ENCODE results near the gene MAT2B.

The MAT2B gene

DNA sequence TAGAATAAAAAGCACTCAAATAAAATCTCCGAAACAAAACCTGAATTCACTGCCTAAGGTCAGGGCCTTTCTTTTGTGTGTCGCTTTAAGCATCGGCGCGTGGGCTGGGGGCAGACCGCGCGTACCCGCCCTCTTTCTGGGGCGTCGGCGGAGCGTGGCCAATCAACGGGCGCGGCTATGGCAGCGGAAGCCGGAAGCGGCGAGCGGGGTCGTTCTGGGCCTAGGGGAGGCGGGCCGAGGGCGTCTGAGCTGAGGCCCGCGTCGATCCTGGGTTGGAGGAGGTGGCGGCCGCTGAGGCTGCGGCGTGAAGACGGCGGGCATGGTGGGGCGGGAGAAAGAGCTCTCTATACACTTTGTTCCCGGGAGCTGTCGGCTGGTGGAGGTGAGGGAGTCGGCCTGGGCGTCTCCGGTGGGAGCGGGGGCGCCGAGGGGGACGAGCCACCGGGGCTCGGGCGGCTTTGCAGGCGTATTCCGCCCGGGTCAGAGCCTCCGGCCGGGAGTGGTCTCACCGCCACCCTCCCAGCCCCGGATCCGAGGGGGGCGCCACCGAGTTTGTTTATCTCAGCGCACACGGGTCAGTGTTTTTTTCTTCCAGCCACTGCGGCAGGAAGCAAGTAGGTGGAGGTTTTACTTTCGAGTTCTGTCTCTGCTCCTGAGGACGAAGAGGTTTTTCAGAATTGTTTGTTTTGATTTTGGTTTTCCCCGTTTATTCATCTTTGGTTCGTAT lies at the start of gene MAT2B:
Gene MAT2B, plus strand, starts transcription at position 252 of the 727 bp plus-strand sequence. Its CDS starts 68 bp downstream, at position 320.
- peak; percentile 87 for DNase-seq (ENCODE audit: low read depth, low spot score)

DNA sequence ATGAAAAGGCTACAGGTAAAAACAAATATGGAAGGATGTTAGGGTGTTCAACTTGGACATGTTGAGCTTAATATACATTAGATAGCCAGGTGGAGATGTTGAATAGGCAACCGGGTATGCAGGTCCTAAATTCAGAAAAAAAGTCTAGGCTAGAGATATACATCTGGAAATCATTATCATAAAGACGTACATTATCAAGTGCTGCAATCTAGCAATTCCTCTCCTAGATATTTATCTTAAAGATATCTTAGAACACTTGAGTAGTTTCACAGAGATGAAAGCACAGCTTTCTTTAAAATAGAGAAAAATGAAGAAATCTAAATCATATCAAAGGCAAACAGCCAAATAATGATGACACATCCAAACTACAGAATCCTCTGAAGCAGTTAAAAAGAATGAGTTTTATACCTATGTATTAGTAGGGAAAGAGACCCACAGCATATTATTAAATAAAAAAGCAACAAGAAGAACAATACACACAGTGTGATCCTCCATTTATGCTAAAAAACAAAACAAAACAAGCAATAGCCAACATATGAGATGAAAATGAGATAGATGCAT lies 49.3 kb upstream of the MAT2B start:
- DNase-seq (ENCODE audit: low read depth, low spot score), result no peak

- no peak for DNase-seq (ENCODE audit: low read depth, low spot score)
Measured at GRCh38 chr5:163456840-163457239, 48.6 kb upstream of the MAT2B start.

DNA sequence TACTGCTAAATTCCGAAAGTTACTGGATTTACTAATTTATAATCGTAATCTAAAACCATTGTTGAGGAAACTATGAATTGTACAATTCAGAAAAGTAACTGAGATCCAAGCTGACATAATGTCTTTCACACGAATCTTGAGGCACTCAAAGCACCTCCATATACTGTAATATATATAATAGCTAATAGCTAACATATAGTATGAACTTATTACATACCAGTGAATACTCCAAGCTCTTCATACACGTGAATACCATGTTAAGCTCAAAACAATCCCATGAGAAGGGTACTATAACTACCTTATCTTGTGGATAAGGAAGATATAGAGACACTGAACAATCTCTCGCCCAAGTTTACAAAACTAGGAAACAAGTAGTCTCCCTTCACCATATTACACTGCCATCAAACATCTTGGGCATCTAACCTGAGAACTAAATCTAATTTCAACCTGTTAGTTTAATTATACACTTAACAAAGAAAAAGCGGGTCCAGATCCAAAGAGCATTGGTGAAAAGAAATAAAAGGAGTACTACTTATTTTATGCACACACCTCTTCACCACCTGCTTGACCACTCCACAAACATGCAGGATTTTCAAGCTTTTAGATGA lies 46.5 kb upstream of the MAT2B start:
- DNase-seq (ENCODE audit: low read depth, low spot score), result no peak

DNA sequence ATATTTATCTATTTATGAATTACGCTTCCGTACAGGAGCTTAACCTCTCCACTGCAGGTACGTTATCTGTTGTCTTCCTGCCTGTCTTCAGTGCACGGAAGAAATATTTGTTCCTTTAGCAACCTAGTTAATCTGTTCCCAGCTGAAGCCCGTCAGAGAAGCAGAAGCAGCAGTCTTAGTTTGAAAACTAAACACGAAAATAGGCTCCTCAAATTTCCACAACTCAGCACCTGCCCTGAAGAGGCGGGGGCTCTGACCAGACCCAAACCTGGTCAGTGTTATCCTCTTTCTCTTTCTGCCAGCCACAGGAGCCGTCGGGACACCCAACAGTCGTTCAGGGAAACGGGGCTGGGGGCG lies 46.0 kb upstream of the MAT2B start:
- DNase-seq (ENCODE audit: low read depth, low spot score), result no peak

DNA sequence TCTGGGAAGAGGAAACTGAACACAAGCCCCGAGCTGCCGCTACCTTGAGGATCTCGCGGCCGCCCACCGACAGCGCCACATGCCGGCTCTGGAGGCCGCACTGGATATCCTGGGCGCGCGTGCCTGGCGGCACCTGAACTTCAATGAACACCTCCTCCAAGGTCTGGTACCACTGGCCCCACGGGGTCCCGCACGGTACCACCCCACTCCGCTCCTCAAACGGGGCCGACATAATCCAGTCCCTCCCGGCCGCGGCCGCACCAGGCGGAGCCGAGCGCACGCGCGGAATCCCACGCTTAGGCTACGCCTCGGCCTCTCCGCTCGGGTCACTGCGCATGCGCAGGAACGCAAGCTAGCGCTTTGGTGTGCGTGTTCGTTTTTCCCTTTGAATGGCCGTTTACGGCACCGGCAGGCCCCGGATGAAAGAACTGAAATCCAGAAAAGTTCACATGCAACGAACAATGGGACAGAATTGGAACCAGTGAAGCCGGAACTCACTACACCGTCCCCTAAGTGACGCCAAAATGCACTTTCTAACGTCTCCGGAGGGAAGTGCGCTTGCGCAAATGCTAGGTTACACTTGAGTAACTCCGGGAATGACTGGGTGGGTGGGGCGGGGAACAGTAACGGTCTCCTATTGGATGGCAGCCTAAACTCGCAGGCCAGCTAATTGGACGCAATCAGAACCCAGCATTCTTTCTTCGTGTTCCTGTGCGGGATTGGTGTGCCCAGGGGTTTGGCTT lies 45.4 kb upstream of the MAT2B start, which contains the start of gene NUDCD2:
Gene NUDCD2, minus strand, starts transcription at position 284 of the 743 bp plus-strand sequence. Its CDS starts 52 bp downstream, at position 232.
- peak; percentile 97 for DNase-seq (ENCODE audit: low read depth, low spot score)

DNA sequence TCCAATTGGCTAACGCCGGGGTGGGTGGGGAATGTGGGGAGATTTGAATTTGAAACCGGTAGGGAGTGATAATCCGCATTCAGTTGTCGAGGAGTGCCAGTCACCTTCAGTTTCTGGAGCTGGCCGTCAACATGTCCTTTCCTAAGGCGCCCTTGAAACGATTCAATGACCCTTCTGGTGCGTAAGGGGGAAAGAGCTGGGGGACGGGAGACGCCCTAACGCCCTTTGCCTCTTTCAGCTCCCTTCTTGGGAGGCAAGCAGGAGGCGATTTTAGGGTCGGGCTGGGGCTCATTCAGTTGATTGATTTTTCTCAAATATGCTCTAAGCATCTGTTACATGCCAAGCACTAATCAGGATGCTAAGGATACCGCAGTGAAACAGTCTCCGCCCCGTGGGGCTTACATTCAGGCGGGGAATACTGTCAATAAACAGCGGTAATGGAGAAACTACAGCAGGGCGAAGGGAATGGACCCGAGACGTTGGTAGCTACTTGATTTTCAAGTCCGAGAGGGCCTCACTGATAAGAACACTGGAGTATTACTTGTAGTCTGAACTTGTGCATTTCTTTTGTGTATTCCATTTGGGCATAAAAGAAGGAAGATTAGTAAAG lies 44.8 kb upstream of the MAT2B start, which contains the start of gene HMMR:
Gene HMMR, plus strand, starts transcription at position 71 of the 610 bp plus-strand sequence. Its CDS starts 61 bp downstream, at position 132.
- DNase-seq (ENCODE audit: low read depth, low spot score), result no peak

DNA sequence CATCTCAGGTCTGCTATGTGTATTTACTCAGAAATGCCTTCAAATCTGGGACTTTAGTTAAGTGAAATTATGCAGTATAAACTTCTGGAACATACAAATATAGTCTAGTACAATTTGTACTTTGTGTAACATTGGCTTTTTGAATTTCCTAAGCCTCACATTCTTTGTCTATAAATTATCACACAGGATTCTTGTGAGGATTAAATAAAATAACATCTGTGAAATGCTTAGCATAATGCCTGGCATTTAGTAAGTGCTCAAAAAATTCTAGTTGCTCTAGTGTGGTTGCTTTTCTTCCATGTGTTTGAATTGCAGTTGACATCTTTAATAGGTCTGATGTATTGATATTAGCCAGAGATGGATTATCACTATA lies 42.4 kb upstream of the MAT2B start:
- no peak for DNase-seq (ENCODE audit: low read depth, low spot score)

DNA sequence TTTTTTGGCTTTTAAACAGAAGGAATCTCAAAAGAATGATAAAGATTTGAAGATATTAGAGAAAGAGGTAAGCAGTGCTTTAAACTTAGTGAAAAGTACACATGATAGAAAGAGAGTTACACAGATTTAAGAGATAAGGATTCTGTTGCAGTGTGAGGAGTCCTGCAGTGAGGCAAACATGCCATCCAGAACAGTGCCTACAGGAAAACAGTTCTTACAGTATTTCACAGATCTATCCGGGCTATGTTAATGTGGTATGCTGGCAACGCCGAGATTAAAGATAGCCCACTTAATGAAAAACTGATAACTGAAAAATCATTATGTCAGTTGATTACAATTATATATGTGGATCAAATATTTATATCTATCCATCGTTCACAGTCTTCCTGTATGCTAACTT lies 37.7 kb upstream of the MAT2B start:
- no peak for DNase-seq (ENCODE audit: low read depth, low spot score)

GRCh38 chr5:163473635-163474243 lies 31.7 kb upstream of the MAT2B start:
- DNase-seq (ENCODE audit: low read depth, low spot score), result no peak

GRCh38 chr5:163475411-163475810 lies 30.0 kb upstream of the MAT2B start:
- no peak for DNase-seq (ENCODE audit: low read depth, low spot score)

- DNase-seq (ENCODE audit: low read depth, low spot score), result no peak
Measured at GRCh38 chr5:163478126-163478981, 27.1 kb upstream of the MAT2B start.

GRCh38 chr5:163478982-163479271 lies 26.5 kb upstream of the MAT2B start:
- DNase-seq (ENCODE audit: low read depth, low spot score), result no peak

GRCh38 chr5:163489055-163489744 lies 16.2 kb upstream of the MAT2B start:
- no peak for DNase-seq (ENCODE audit: low read depth, low spot score)

- DNase-seq (ENCODE audit: low read depth, low spot score), result no peak
Measured at GRCh38 chr5:163489745-163490075, 15.7 kb upstream of the MAT2B start.

- DNase-seq (ENCODE audit: low read depth, low spot score), result no peak
Measured at GRCh38 chr5:163496286-163496685, 9.1 kb upstream of the MAT2B start.

GRCh38 chr5:163497315-163497714 lies 8.1 kb upstream of the MAT2B start:
- no peak for DNase-seq (ENCODE audit: low read depth, low spot score)

DNA sequence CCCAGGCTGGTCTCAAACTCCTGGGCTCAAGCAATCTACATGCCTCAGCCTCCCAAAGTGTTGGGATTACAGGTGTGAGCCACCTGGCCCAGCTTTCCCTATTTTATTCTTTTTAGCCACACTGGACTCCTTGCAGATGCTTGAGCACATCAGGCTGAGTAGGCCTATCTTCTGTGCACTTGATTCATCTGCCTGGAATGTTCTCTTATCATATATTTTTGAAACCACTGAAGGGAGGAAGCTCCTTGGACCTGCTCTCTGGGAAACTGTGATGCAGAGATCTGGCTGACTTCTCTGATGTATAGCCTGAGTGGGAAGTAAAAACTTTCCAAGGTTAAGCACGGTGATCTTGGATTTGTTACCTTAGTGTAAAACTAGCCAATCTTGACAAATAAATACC lies 6.5 kb upstream of the MAT2B start:
- no peak for DNase-seq (ENCODE audit: low read depth, low spot score)

- no peak for DNase-seq (ENCODE audit: low read depth, low spot score)
Measured at GRCh38 chr5:163502521-163502920, 2.9 kb upstream of the MAT2B start.
